Natural killer cell (primary cell): ENCODE measurements around the gene ISLR. TPM values are rescaled to one million over a fixed set of nuclear protein-coding genes. Genes with fewer than 3 reads are reported as not detected.

ENCODE experiments used
- ATAC-seq, 3 donors: fragments of 150-1000 bp in 2 of 3; fragments of 200-7000 bp in 1 of 3; cut with Tn5 transposase; 1 replicate in 1 of 3; 2 replicates in 2 of 3; pipeline ENCODE4 v1.10.0; 2021; ENCODE audit warnings: mild to moderate bottlenecking in 2 of 3, moderate library complexity in 2 of 3
- DNase-seq, 2 donors: peaks; one replicate each; pipeline versions ENCODE4 v3.0.0 to v3.0.0-alpha.2; 2013 to 2021; ENCODE audit warnings: mixed read lengths in 1 of 2
- H3K27ac ChIP-seq: one replicate; pipeline ENCODE4 v1.5.1; 2013; ENCODE audit warnings: mild to moderate bottlenecking, low read length
- H3K27me3 ChIP-seq: one replicate; pipeline ENCODE4 v1.6.1; 2013; ENCODE audit warnings: low read length; ENCODE audit not compliant: control insufficient read depth, insufficient read depth
- H3K36me3 ChIP-seq: one replicate; pipeline ENCODE4 v1.6.1; 2013; ENCODE audit warnings: low read length; ENCODE audit not compliant: control insufficient read depth, insufficient read depth
- H3K4me1 ChIP-seq: one replicate; pipeline ENCODE4 v1.6.1; 2013; ENCODE audit warnings: low read length; ENCODE audit not compliant: control insufficient read depth, insufficient read depth
- H3K4me3 ChIP-seq: one replicate; pipeline ENCODE4 v1.5.1; 2013; ENCODE audit warnings: low read length
- H3K9me3 ChIP-seq: one replicate; pipeline ENCODE4 v1.6.1; 2013; ENCODE audit warnings: low read length; ENCODE audit not compliant: control insufficient read depth, insufficient read depth
- H3K27ac Mint-ChIP-seq, 2 donors: one replicate each; pipeline ENCODE4 v1.8.0; 2022; ENCODE audit warnings: mild to moderate bottlenecking in 2 of 2, mixed read lengths in 2 of 2, moderate library complexity in 1 of 2
- H3K27me3 Mint-ChIP-seq, 2 donors: one replicate each; pipeline ENCODE4 v1.8.0; 2022; ENCODE audit warnings: low read depth in 2 of 2, mixed read lengths in 2 of 2
- H3K36me3 Mint-ChIP-seq: one replicate; pipeline ENCODE4 v1.8.0; 2022; ENCODE audit warnings: mixed read lengths
- H3K4me1 Mint-ChIP-seq, 2 donors: one replicate each; pipeline ENCODE4 v1.8.0; 2022; ENCODE audit warnings: mixed read lengths in 2 of 2
- H3K4me3 Mint-ChIP-seq: one replicate; pipeline ENCODE4 v1.8.0; 2022; ENCODE audit warnings: mild to moderate bottlenecking, moderate library complexity, mixed read lengths
- H3K9me3 Mint-ChIP-seq, 2 donors: one replicate each; pipeline ENCODE4 v1.8.0; 2022; ENCODE audit warnings: mixed read lengths in 2 of 2
- WGBS: methylation state at CpG from one replicate; pipeline ENCODE4 v1.1.7; 2013; ENCODE audit warnings: missing lambda C conversion rate; ENCODE audit not compliant: insufficient coverage; 5-methylcytosine and 5-hydroxymethylcytosine counted together
- intact Hi-C: fragments of 100-400 bp; cut with micrococcal nuclease; formaldehyde crosslinking; loops from one replicate; pipeline ENCODE4 v1.14.2; 2022
- total RNA-seq, 4 donors: library from RNA; stranded (reverse); fragments of 120-200 nt in 1 of 4; gene quantifications; one replicate each; pipeline versions ENCODE4 v1.2.3 to v1.2.4, GENCODE V29; 2013 to 2022
- TF ChIP-seq, protein P1 (sequence below): fragments of 200-600 bp; IDR thresholded peaks from one replicate; pipeline ENCODE4 v1.8.0; 2022; ENCODE audit warnings: antibody characterized with exemption

Gene ISLR
- total RNA-seq, 3 donors from 2014 or later (not counting 1 experiment from before 2014, with no cell fraction given) = not detected

DNA sequence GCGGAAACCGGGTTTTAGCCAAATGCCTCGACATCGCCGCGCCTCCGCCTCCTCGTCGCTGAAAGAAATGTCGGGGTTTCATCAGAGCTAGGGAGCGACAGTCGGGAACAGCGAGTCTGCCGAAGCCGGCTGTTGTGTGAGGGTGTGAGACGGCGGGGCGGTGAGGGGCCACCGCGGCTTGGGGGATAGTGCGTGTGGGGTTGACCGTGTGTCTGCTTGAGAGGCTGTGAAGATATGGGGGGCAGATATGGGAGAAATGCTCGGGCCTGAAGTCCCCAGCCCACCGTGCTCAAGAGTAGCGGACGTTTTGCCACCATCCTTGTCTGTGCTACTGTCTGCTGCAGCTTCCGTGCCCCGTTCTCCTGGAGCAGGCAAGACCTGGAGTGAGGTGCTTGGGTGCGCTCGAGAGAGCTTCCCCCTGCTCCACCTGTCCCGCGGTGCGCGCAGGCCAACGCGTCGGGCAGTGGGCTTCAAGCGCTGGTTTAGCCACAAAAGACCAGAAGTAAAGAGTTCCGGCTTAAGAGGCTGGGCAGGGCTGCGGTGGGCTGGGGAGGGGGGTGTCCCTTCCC is 43.8 kb upstream of the ISLR start:
- H3K36me3 ChIP-seq = no peaks in the 10 kb centered on the region
- H3K9me3 ChIP-seq = no peaks in the 10 kb centered on the region
- H3K27ac ChIP-seq = no peak overlapping the region
- Mint-ChIP-seq H3K27me3 (peaks cover 55 to 62% of the 10 kb centered on the region in 2 donors), H3K4me3 (no peak overlapping the region), H3K4me1 (no peaks in the 10 kb centered on the region), H3K27ac (no peak overlapping the region), H3K36me3 (no peaks in the 10 kb centered on the region), H3K9me3 (no peaks in the 10 kb centered on the region)
- TF ChIP-seq, protein P1, sequence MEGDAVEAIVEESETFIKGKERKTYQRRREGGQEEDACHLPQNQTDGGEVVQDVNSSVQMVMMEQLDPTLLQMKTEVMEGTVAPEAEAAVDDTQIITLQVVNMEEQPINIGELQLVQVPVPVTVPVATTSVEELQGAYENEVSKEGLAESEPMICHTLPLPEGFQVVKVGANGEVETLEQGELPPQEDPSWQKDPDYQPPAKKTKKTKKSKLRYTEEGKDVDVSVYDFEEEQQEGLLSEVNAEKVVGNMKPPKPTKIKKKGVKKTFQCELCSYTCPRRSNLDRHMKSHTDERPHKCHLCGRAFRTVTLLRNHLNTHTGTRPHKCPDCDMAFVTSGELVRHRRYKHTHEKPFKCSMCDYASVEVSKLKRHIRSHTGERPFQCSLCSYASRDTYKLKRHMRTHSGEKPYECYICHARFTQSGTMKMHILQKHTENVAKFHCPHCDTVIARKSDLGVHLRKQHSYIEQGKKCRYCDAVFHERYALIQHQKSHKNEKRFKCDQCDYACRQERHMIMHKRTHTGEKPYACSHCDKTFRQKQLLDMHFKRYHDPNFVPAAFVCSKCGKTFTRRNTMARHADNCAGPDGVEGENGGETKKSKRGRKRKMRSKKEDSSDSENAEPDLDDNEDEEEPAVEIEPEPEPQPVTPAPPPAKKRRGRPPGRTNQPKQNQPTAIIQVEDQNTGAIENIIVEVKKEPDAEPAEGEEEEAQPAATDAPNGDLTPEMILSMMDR = no peak
- intact Hi-C loops = no loop called here
- WGBS = 5% methylated on average over 40 of the region's 40 CpGs
- H3K4me1 ChIP-seq = peaks cover 25% of the 10 kb centered on the region
- peaks cover 53% of the 10 kb centered on the region for H3K27me3 ChIP-seq
- ATAC-seq (no peak), DNase-seq (no peak)
- no peak overlapping the region for H3K4me3 ChIP-seq

DNA sequence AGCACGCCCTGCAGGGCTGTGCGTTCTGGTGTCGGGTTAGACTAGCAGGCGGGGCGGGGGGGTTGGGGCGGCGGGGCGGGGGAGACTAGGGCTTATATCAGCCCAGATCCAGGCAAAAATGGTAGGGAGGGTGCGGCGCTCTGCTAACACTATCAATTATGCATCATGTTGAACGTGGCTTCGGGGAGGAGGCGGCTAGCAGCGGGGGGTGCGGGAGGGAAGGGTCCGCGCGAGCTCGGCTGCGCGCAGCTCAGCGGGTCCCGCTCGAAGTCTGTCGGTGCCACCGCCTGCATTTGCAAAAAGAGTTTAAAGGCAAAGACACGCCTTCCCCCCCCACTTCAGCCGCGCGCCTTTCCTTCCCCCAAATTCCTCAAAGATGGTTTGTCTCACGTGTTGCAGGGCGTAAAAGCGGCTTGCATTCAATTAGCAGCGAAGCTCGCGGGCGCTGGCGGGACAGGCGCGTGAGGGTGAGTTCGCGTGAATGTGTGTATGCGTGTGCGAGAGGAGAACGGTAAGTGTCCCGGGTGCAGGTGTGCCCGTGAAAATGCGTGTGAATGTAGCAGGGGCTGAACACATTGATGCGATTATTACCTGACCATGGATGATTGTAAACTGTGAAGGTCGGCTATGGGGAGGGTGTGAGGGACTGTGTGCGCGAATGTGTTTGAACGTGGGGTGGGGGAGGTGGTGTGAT is 43.2 kb upstream of the ISLR start, which contains the start of gene ISLR2:
Gene ISLR2 (plus strand): TSS at position 432 of the 694 bp plus-strand sequence. CDS start 2,169 bp downstream, outside the sequence.
- no peak within 1 kb of the TSS for H3K4me3 ChIP-seq
- no peak within 1 kb of the TSS for H3K27ac Mint-ChIP-seq
- no peak within 1 kb of the TSS for H3K27ac ChIP-seq
- DNase-seq (no peak), ATAC-seq (no peak)
- 6% methylated on average over 53 of the region's 53 CpGs for WGBS
- no peaks in the 10 kb centered on the region for H3K9me3 ChIP-seq
- TF ChIP-seq, protein P1 = no peak
- intact Hi-C loops = no loop called here
- peaks cover 25% of the 10 kb centered on the region for H3K4me1 ChIP-seq
- H3K36me3 Mint-ChIP-seq = no peaks in the 10 kb centered on the region
- H3K9me3 Mint-ChIP-seq = no peaks in the 10 kb centered on the region
- H3K4me3 Mint-ChIP-seq = no peak within 1 kb of the TSS
- H3K27me3 Mint-ChIP-seq = peaks cover 51 to 65% of the 10 kb centered on the region in 2 donors
- H3K27me3 ChIP-seq = peaks cover 56% of the 10 kb centered on the region
- H3K36me3 ChIP-seq = no peaks in the 10 kb centered on the region
- no peaks in the 10 kb centered on the region for H3K4me1 Mint-ChIP-seq

DNA sequence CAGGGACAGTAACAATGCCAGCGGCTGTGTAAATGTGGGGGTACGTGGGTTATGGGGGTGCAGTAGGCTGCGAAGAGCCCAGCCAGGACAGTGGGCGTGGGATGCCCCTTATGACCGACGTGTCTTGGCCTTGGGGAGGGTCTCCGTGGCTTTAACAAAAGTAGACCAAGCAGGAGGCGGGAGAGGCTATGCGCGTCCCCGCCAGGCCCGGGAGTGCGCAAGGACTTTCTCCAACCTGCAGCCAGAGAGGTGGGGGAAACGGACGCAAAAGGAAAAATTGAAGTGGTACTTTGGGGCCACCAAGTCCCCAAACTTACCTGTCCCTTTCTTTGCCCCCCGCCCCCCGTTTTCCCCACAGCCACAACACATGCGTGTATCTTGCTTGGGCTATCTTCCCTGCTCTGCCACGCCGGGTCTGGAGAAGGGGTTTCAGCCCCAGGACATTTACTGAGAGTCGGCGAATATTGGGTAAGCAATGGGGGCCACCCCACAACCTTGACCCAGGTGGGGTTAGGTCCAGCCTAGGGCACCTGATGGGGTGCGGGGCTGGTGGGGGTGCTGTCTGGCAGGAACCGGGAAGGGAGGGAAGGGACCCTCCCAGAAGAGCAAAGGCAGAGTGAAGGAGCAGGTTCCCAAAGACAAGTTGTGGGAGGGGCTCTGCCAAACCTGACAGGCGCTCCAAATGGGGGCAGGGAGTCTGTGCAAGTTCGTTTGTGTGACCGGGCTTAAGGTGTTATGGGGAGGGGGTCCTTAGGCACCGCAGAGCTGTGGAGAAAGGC is 42.5 kb upstream of the ISLR start:
- intact Hi-C loops = no loop called here
- WGBS = 11% methylated on average over 28 of the region's 28 CpGs
- Mint-ChIP-seq H3K4me1 (peaks cover 0 to 3% of the 10 kb centered on the region in 2 donors), H3K36me3 (no peaks in the 10 kb centered on the region), H3K4me3 (no peak overlapping the region), H3K9me3 (no peaks in the 10 kb centered on the region), H3K27ac (no peak overlapping the region), H3K27me3 (peaks cover 44 to 66% of the 10 kb centered on the region in 2 donors)
- H3K27me3 ChIP-seq = peaks cover 62% of the 10 kb centered on the region
- H3K9me3 ChIP-seq = no peaks in the 10 kb centered on the region
- H3K4me1 ChIP-seq = peaks cover 29% of the 10 kb centered on the region
- H3K4me3 ChIP-seq = no peak overlapping the region
- no peak overlapping the region for H3K27ac ChIP-seq
- H3K36me3 ChIP-seq = no peaks in the 10 kb centered on the region
- ATAC-seq (no peak), DNase-seq (no peak)
- TF ChIP-seq, protein P1 = no peak
